GM21381 (cell line): ENCODE results near the gene ABCA13.
"Not testable (repeated sequence)": the region's sequence is repeated elsewhere in the genome, so short reads cannot be mapped to it uniquely, and the experiment has no call there.

ENCODE experiments used
- ATAC-seq: cut with Tn5 transposase; IDR thresholded peaks from one replicate; pipeline ENCODE4 v1.9.1; 2021; ENCODE audit warnings: mild to moderate bottlenecking, moderate library complexity; ENCODE audit not compliant: unreplicated experiment

ABCA13 gene

DNA sequence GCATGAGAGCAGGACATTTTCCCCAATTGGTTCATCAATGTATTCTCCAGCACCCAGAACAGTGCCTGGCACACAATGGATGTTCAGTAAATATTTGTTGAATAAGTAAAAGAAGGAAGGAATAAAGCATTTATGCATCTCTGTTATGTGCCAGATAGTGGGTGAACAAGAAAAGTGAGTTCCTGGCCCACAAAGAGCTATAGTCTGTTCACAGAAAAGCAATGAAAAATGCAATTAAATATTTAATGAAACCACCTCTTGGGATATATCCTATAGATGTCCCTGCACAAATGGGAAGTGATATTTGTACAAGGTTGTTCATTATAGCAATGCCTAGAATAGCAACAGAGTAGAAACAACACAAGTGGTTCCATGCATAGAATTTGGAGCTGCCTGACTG, 2.1 kb downstream of the ABCA13 start:
- ATAC-seq: no peak

DNA sequence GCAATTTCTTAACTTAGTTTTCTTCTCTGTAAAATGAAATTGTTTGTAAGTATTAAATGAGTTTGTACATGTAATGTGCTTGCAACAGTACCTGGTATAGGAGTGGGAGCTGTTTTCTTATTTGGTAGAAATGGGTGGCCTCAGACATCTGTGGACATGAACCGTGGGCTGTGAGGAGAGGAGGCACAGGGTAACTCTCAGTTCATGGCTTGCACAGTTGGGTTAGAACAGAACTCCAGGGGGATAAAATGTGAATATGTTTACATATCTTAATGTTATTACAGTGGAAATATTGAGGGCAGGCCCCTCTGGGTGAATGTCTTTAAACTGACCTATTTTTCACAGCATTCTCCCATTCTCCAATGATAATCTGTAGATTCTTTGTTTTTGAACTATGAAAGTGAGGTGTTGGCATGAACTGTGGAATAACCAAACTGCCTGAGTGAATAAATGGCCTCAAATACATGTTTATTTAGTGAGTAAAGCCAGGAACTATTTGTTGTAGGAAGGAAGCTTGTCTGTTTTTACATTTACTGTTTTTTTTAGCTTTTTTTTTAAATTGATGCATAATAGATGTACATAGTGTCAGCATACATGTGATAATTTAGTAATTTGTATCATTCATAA, 2.6 kb downstream of the ABCA13 start:
- no peak for ATAC-seq

GRCh38 chr7:48175019-48175418, 3.8 kb downstream of the ABCA13 start:
- ATAC-seq: no peak

DNA sequence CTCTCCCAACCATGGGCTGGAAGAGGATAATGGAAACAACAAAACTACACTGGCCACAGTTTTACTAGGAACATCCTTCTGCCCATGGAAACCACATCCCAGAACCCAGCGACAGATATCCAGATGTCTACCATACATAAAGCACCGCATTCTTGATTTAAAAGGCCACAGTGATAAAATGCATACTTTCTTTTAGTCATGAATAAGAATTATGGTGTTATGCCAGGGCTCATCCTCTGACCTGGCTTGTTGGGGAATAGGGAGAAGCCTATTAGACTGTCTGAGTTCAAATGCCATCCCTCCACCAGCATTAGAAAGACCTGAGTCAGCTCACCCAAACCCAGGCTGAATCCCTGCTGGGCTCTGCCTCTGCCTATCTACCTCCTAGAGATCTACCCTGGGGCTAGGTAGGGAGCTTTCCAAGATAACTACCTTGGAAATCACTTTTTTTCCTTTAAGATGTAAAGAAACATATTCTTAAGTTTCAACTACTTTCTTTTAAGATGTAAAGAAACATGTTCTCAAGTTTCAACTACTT, 5.2 kb downstream of the ABCA13 start:
- ATAC-seq: no peak

GRCh38 chr7:48177271-48177670, 6.0 kb downstream of the ABCA13 start:
- no peak for ATAC-seq

GRCh38 chr7:48179496-48180030, 8.3 kb downstream of the ABCA13 start:
- no peak for ATAC-seq

- no peak for ATAC-seq
Observed at GRCh38 chr7:48180981-48181380, 9.7 kb downstream of the ABCA13 start.

- no peak for ATAC-seq
Observed at GRCh38 chr7:48182718-48183369, 11.6 kb downstream of the ABCA13 start.

DNA sequence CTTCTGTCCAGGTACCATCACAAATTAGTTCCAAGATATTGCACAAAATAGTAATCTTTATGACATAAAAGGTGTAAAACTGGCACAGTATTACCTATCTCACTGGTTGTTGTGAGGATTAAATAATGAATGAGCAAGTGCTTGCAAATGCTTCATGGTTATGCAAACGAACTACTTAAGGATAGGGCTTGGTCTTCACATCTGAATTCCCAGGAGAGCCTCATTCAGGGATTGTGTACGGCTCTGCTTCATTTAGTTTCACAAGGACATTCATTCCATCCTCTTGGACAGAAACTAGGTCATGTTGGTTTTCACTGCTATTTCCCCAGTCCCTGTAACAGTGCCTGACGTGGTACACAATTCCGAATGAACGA, 12.1 kb downstream of the ABCA13 start:
- no peak for ATAC-seq

DNA sequence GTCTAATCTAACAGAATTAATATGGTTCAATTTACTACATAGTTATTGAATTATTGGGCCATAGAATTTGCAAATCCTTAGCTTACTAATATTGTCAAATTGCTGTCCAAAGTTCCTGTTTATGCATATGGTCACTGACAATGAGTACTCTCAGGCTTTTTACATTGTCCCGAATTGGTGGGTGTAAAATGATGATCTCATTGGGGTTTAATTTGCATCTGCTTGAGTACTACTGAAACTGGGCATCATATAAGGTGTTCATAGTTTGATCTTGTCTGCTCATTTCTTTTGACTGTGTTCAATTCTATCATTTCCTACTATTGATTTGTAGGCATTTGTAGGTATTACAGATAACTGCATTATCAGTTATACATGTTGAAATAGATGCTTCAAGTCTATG, 12.7 kb downstream of the ABCA13 start:
- no peak for ATAC-seq

GRCh38 chr7:48188776-48189520, 17.7 kb downstream of the ABCA13 start:
- no peak for ATAC-seq

DNA sequence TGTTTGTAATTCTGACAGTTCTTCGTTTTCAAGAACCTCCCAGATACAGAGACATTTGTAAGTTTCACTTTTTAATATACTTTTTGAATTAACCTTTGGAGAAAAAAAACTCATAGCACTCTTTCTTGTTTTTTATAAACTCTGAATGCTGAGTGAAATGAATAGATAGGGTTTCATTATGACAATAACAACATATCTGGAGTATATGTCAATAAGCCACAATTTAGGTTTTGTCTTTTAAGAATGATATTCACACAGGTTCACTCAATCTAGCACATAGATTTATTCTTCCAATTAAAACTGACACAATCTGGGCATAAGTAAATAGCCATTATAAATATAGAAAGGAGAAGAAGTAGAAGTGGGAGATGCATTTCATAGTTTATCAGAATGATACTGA, 21.7 kb downstream of the ABCA13 start:
- ATAC-seq: no peak

- no peak for ATAC-seq
Observed at GRCh38 chr7:48193421-48193820, 22.2 kb downstream of the ABCA13 start.

- not testable (repeated sequence) for ATAC-seq
Observed at GRCh38 chr7:48200946-48201589, 29.8 kb downstream of the ABCA13 start.

- not testable (repeated sequence) for ATAC-seq
Observed at GRCh38 chr7:48202916-48203315, 31.7 kb downstream of the ABCA13 start.

- ATAC-seq: no peak
Observed at GRCh38 chr7:48207155-48207675, 36.0 kb downstream of the ABCA13 start.

- no peak for ATAC-seq
Observed at GRCh38 chr7:48209004-48209600, 37.8 kb downstream of the ABCA13 start.

DNA sequence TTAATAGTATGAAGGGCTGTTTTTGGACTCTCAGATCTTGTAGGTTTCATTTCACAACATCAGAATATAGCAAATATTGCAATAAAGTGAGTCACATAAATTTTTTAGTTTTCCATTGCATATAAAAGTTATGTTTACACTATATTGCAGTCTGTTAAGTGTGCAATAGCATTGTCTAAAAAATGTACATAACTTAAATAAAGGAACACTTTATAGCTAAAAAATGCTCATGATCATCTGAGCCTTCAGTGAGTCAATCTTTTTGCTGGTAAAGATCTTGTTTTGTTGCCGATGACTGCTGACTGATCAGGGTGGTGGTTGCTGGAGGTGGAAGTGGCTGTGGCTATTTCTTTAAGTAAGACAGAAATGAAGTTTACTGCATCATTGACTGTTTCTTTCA, 42.0 kb downstream of the ABCA13 start:
- no peak for ATAC-seq

DNA sequence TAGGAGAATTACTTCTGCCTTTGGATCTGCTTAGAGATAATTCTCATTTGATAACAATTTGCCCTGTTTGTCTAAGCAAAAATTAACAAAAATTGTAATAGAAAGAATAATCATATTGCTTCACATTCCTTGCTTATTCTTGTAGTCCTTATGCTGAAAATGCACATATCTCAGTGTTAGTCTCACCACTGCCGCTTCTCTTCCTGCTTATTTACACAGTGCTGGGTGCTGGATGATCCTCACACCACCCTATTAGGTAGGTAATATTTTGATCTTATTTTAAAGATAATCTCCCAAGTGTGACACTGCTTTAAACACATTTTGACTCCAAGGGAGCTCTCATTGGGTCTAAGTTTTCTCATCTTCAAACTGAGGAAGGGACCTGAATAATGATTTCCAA, 46.0 kb downstream of the ABCA13 start:
- no peak for ATAC-seq

GRCh38 chr7:48217753-48218152, 46.5 kb downstream of the ABCA13 start:
- ATAC-seq: no peak

DNA sequence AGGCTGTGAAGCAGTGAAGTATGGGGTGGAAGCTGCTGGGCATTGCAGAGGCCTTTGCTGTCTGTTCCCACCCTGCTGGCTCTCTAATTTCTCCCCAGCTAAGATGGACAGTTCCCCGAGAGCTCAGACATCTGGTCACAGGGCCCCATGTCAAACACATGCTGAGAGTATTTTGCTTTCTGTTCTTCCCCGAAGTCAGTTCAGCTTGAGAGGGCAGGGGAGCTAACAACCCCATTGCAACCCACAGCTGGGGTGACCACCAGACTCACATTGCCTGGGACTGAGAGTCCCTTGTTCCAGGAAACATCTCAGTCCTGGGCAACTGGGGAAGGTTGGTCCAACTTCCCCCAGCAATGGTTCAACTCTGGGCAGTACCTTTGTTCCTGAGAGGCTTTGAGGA, 52.8 kb downstream of the ABCA13 start:
- no peak for ATAC-seq
